OCI-LY3 (cell line): ENCODE data around the gene CACNG7.
"Not testable (repeated sequence)": the region's sequence is repeated elsewhere in the genome, so short reads cannot be mapped to it uniquely, and the experiment has no call there.

ENCODE experiments used
- H2AFZ ChIP-seq: fragments of 200-600, 300-600 bp; shearing (Covaris generic); 2 replicates; pipeline ENCODE4 v1.6.0; 2014; ENCODE audit warnings: antibody characterized with exemption, low read depth, low read length
- H3K27ac ChIP-seq: fragments of 200-600, 300-600 bp; sonication (generic); 2 replicates; pipeline ENCODE4 v1.5.1; 2014; ENCODE audit warnings: mild to moderate bottlenecking, low read length, moderate library complexity, mixed read lengths
- H3K27me3 ChIP-seq: fragments of 200-600, 300-600 bp; sonication (generic); 2 replicates; pipeline ENCODE4 v1.6.1; 2014; ENCODE audit warnings: low read depth, low read length, mixed read lengths
- H3K36me3 ChIP-seq: fragments of 200-600, 300-600 bp; sonication (generic); replicated peaks from 2 replicates; pipeline ENCODE3; 2014; ENCODE audit warnings: low read depth, low read length, mixed read lengths
- H3K4me1 ChIP-seq: fragments of 300-600, 200-600 bp; sonication (generic); 2 replicates; pipeline ENCODE4 v1.6.1; 2014; ENCODE audit warnings: low read length, mixed read lengths
- H3K4me2 ChIP-seq: fragments of 200-600, 300-600 bp; sonication (generic); 2 replicates; pipeline ENCODE4 v1.6.1; 2014; ENCODE audit warnings: low read length, mixed read lengths
- H3K4me3 ChIP-seq: fragments of 300-600, 200-600 bp; sonication (generic); 2 replicates; pipeline ENCODE4 v1.5.1; 2014; ENCODE audit warnings: antibody characterized with exemption, mild to moderate bottlenecking, low read length, moderate library complexity
- H3K79me2 ChIP-seq: fragments of 300-600, 200-600 bp; shearing (Covaris generic); 2 replicates; pipeline ENCODE4 v1.6.1; 2014; ENCODE audit warnings: mild to moderate bottlenecking, low read length, mixed read lengths
- H3K9ac ChIP-seq: fragments of 300-600, 200-600 bp; shearing (Covaris generic); 2 replicates; pipeline ENCODE4 v1.6.0; 2014; ENCODE audit warnings: mild to moderate bottlenecking, low read length, moderate library complexity
- H3K9me3 ChIP-seq: fragments of 200-600, 300-600 bp; shearing (Covaris generic); 2 replicates; pipeline ENCODE4 v1.6.1; 2014; ENCODE audit warnings: low read length, mixed read lengths; ENCODE audit not compliant: insufficient read depth
- H4K20me1 ChIP-seq: fragments of 200-600, 300-600 bp; sonication (generic); 2 replicates; pipeline ENCODE4 v1.6.1; 2016; ENCODE audit warnings: low read length, mixed read lengths; ENCODE audit not compliant: insufficient read depth
- EZH2phosphoT487 ChIP-seq: fragments of 200-600 bp; shearing (Covaris generic); IDR thresholded peaks from 2 replicates; pipeline ENCODE4 v1.6.1; 2018; ENCODE audit warnings: antibody characterized with exemption, mixed run types, low read depth
- TF ChIP-seq, protein P1 (sequence below): fragments of 200-600, 300-600 bp; sonication (generic); IDR thresholded peaks from 2 replicates; pipeline ENCODE4 v1.5.1; 2014; ENCODE audit warnings: antibody characterized with exemption, low read length, low read depth

The CACNG7 gene

DNA sequence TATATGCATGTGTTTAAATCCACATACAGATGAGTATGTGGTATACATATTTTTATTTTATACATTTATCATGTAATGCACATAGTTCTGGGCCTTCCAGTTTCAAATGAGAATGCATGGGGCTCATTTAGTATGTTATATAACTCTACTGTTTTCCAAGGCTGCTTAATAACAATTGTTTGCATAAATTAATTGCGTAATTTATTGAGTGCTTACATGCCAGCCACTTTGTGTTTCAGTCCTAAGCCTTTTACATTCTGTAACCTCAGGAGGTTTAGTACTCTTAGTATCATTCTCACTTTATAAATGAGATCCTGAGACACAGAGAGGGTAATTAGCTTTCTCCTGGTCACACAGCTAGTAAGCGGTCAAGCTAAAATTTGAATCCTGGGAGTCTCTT lies 36.9 kb downstream of the CACNG7 start:
- no peaks in the 10 kb centered on the region for H3K27me3 ChIP-seq
- H4K20me1 ChIP-seq = no peaks in the 10 kb centered on the region
- no peak overlapping the region for H3K9ac ChIP-seq
- H3K79me2 ChIP-seq = no peaks in the 10 kb centered on the region
- H3K4me3 ChIP-seq = no peak overlapping the region
- no peaks in the 10 kb centered on the region for H3K4me1 ChIP-seq
- TF ChIP-seq, protein P1, sequence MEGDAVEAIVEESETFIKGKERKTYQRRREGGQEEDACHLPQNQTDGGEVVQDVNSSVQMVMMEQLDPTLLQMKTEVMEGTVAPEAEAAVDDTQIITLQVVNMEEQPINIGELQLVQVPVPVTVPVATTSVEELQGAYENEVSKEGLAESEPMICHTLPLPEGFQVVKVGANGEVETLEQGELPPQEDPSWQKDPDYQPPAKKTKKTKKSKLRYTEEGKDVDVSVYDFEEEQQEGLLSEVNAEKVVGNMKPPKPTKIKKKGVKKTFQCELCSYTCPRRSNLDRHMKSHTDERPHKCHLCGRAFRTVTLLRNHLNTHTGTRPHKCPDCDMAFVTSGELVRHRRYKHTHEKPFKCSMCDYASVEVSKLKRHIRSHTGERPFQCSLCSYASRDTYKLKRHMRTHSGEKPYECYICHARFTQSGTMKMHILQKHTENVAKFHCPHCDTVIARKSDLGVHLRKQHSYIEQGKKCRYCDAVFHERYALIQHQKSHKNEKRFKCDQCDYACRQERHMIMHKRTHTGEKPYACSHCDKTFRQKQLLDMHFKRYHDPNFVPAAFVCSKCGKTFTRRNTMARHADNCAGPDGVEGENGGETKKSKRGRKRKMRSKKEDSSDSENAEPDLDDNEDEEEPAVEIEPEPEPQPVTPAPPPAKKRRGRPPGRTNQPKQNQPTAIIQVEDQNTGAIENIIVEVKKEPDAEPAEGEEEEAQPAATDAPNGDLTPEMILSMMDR = no peak
- TF ChIP-seq EZH2phosphoT487 = no peak
- no peak overlapping the region for H2AFZ ChIP-seq
- H3K27ac ChIP-seq = no peak overlapping the region
- no peaks in the 10 kb centered on the region for H3K9me3 ChIP-seq
- no peaks in the 10 kb centered on the region for H3K36me3 ChIP-seq
- no peak overlapping the region for H3K4me2 ChIP-seq

DNA sequence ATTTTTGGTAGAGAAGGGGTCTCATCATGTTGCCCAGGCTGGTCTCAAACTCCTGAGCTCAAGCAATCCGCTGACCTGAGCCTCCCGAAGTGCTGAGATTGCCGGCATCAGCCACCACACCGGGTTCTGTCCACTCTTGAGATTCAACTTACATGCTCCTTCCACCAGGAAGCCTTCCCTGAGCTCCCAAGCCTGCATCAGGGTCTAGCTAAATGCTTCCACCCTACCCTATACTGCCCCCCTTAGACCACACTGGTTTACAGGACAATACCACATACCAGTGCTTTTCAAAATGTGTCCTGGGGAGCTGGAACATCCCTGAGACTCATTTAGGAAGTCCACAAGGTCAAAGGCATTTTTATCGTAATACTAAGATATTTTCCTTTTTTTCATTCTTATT lies 38.5 kb downstream of the CACNG7 start:
- Histone ChIP-seq H2AFZ (no peak overlapping the region), H3K4me1 (no peaks in the 10 kb centered on the region), H4K20me1 (no peaks in the 10 kb centered on the region), H3K9ac (no peak overlapping the region), H3K4me3 (no peak overlapping the region), H3K4me2 (no peak overlapping the region), H3K27me3 (no peaks in the 10 kb centered on the region), H3K36me3 (no peaks in the 10 kb centered on the region), H3K79me2 (no peaks in the 10 kb centered on the region), H3K9me3 (no peaks in the 10 kb centered on the region), H3K27ac (no peak overlapping the region)
- TF ChIP-seq, protein P1 = peak; percentile 12; the same call in 1 of the 2 replicates
- TF ChIP-seq EZH2phosphoT487 = no peak

DNA sequence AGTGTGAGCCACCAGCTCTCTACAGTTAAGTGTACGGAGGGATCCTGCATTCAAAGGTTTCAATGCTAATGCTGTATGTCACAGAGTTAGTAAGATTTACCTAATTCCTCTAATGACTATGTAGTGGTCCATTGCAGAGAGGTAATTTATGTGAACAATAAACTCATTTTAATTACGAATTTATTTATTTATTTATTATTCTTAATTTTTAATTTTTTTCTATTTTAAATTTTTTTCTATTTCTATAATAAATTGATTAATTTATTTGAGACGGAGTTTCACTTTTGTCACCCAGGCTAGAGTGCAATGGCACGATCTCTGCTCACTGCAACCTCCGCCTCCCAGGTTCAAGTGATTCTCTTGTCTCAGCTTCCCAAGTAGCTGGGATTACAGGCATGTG lies 39.5 kb downstream of the CACNG7 start:
- H3K4me2 ChIP-seq, H3K4me1 ChIP-seq, H3K27me3 ChIP-seq, H3K4me3 ChIP-seq, H3K27ac ChIP-seq, H3K79me2 ChIP-seq, H4K20me1 ChIP-seq, H2AFZ ChIP-seq, H3K9me3 ChIP-seq, H3K36me3 ChIP-seq, H3K9ac ChIP-seq: not testable (repeated sequence)

DNA sequence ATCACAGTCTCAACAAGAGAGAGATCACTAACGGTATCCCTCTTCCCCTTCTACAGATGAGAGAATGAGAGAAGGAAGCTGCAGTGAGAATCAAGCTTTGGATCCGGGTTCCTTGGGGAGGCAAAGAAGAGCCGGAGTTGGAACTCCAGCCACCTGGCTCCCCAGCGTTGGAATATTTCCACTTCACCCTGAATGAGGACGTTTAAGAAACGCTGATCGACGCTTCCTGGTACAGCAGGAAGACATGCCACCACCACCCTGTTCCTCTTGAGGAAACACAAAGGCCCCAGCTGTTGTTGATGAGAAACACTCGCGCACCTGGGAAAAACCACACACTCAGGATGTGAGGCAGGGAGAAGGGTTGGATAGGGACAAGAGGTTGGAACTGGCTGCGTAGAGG lies 42.4 kb downstream of the CACNG7 start:
- Histone ChIP-seq H3K4me2 (no peak overlapping the region), H3K9ac (no peak overlapping the region), H3K27me3 (no peaks in the 10 kb centered on the region), H3K9me3 (no peaks in the 10 kb centered on the region), H3K4me3 (no peak overlapping the region), H4K20me1 (no peaks in the 10 kb centered on the region), H2AFZ (no peak overlapping the region), H3K27ac (no peak overlapping the region), H3K79me2 (no peaks in the 10 kb centered on the region), H3K36me3 (no peaks in the 10 kb centered on the region), H3K4me1 (no peaks in the 10 kb centered on the region)
- no peak for TF ChIP-seq EZH2phosphoT487
- TF ChIP-seq, protein P1 = no peak

DNA sequence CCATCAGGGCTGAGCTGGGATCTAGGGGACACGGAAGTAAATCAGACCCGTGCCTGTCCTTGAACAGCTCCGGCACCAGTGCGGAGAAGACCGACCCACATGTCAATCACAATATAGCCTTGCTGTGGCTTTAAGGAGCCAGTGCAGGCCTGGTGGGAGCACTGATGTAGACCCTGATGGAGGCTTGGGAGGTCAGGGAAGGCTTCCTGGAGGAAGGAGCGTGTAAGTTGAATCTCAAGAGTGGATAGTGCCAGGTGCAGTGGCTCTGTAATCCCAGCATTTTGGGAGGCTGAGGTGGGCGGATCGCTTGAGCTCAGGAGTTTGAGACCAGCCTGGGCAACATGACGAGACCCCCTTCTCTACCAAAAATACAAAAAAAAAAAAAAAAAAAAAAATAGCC lies 42.9 kb downstream of the CACNG7 start:
- Histone ChIP-seq H3K27ac (no peak overlapping the region), H3K4me1 (no peaks in the 10 kb centered on the region), H3K4me3 (no peak overlapping the region), H2AFZ (no peak overlapping the region), H3K79me2 (no peaks in the 10 kb centered on the region), H4K20me1 (no peaks in the 10 kb centered on the region), H3K27me3 (no peaks in the 10 kb centered on the region), H3K36me3 (no peaks in the 10 kb centered on the region), H3K9ac (no peak overlapping the region), H3K9me3 (no peaks in the 10 kb centered on the region), H3K4me2 (no peak overlapping the region)
- TF ChIP-seq EZH2phosphoT487 = no peak
- TF ChIP-seq, protein P1 = no peak
